Measurements from ENCODE around the gene GTF3C2. TPM values are rescaled to one million over a fixed set of nuclear protein-coding genes. Genes with fewer than 3 reads are reported as not detected.
A peak's percentile ranks its signal among the peaks of the same experiment; 100 is the strongest.

GTF3C2 gene
- total and polyA plus RNA-seq, 10 of the 15 experiments (the other 5 are each of a cell fraction or from before 2014, with no cell fraction given) = 45.9 to 105 (median 80.3) TPM

GRCh38 chr2:27303093-27304025 is 53.2 kb downstream of the GTF3C2 start (continued):
- TF ChIP-seq POU2F2 (IDR thresholded peaks at IDR 0.05; ENCODE audit: borderline replicate concordance, low read depth, low read length) (peak; percentile 90; the same call in 2 of the 3 replicates), IRF4 (IDR thresholded peaks at IDR 0.05; ENCODE audit: low read depth, low read length) (no peak), PKNOX1 (IDR thresholded peaks at IDR 0.05) (0 out of 2 replicates have a peak, but pooled peaks have one; percentile 32), EZH2 (IDR thresholded peaks at IDR 0.05; ENCODE audit: borderline replicate concordance, control insufficient read depth, low read depth, low read length) (no peak), ZBTB33 (IDR thresholded peaks at IDR 0.05) (no peak), ZNF384 (IDR thresholded peaks at IDR 0.05; ENCODE audit: borderline replicate concordance, low read depth, low read length) (peak; percentile 91), IKZF2 (IDR thresholded peaks at IDR 0.05) (peak in 1 of 2 experiments; percentile 37; a peak in 1 of 4 replicates), RAD21 (IDR thresholded peaks at IDR 0.05; ENCODE audit: insufficient read depth, low read depth, low read length) (peak; percentile 72), ZNF24 (IDR thresholded peaks at IDR 0.05) (no peak), ATF2 (IDR thresholded peaks at IDR 0.05; ENCODE audit: low read length) (no peak), IKZF1 (conservative IDR thresholded peaks at IDR 0.05) (peak; percentile 57; the same call in 1 of the 2 replicates), STAT1 (conservative IDR thresholded peaks at IDR 0.05) (no peak), CTCF (IDR thresholded peaks at IDR 0.05 in 2 of 3, conservative IDR thresholded peaks at IDR 0.05 in 1 of 3; ENCODE audit: control insufficient read depth in 2 of 3, extremely low read depth in 1 of 3, insufficient read depth in 1 of 3, low read depth in 3 of 3, low read length in 3 of 3) (peak; percentile 75 to 83 (median 80)), KLF5 (IDR thresholded peaks at IDR 0.05; ENCODE audit: partially characterized antibody) (no peak), CEBPB (IDR thresholded peaks at IDR 0.05; ENCODE audit: borderline replicate concordance in 1 of 2, low read depth in 2 of 2, low read length in 2 of 2) (no peak), MEF2B (IDR thresholded peaks at IDR 0.05; ENCODE audit: partially characterized antibody, poor library complexity, severe bottlenecking) (no peak)

All from GM12878 (cell line).